Measurements from ENCODE around the gene TIMM23.
"Not testable (repeated sequence)": the region's sequence is repeated elsewhere in the genome, so short reads cannot be mapped to it uniquely, and the experiment has no call there.

DNA sequence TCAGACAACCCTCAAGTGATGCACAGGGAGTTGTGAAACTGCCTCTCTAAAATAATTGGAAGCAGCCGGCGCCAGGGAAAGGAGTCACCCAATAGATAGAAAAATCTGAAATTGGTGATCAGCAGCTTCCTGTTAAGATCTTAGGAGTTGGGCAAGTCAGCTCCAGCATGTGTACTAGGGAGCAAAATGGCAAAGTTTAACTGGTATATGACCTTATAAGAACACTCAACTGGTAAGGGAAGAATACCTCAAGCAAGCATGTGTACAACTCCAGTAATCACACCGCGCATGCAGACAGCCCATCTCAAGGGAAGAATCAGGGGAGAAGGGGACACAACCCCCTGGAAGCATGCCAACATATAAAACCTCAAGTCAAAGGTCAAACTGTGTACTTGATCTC, 17.9 kb upstream of the TIMM23 start:
- TF ChIP-seq, protein P1, sequence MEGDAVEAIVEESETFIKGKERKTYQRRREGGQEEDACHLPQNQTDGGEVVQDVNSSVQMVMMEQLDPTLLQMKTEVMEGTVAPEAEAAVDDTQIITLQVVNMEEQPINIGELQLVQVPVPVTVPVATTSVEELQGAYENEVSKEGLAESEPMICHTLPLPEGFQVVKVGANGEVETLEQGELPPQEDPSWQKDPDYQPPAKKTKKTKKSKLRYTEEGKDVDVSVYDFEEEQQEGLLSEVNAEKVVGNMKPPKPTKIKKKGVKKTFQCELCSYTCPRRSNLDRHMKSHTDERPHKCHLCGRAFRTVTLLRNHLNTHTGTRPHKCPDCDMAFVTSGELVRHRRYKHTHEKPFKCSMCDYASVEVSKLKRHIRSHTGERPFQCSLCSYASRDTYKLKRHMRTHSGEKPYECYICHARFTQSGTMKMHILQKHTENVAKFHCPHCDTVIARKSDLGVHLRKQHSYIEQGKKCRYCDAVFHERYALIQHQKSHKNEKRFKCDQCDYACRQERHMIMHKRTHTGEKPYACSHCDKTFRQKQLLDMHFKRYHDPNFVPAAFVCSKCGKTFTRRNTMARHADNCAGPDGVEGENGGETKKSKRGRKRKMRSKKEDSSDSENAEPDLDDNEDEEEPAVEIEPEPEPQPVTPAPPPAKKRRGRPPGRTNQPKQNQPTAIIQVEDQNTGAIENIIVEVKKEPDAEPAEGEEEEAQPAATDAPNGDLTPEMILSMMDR (IDR thresholded peaks at IDR 0.05; ENCODE audit: insufficient read depth, low read depth, low read length) = not testable (repeated sequence)
- TF ChIP-seq EZH2 (IDR thresholded peaks at IDR 0.05; ENCODE audit: insufficient read depth, low read length) = not testable (repeated sequence)

Data from astrocyte (in vitro differentiated cells and primary cell).